HEK293 (cell line): ENCODE measurements around the gene NDUFS8.
A peak's percentile ranks its signal among the peaks of the same experiment; 100 is the strongest.

Source experiments
- CTCF ChIA-PET: fragments of 350-600 bp; formaldehyde crosslinking; extraction: SDS; loops from one replicate; lab custom pipeline; 2021; ENCODE audit warnings: antibody characterized with exemption; lab: Yijun Ruan, JAX
- POLR2A ChIA-PET: fragments of 300-600 bp; formaldehyde crosslinking; extraction: SDS; loops from one replicate; lab custom pipeline; 2020; ENCODE audit warnings: antibody characterized with exemption, inconsistent platforms; lab: Yijun Ruan, JAX
- H3K27ac ChIP-seq: fragments of 200-500 bp; sonication (Bioruptor generic); 2 replicates; pipeline ENCODE4 v1.5.1; 2014; ENCODE audit warnings: low read depth, low read length, control low read depth, inconsistent platforms; ENCODE audit errors: extremely low read depth
- H3K36me3 ChIP-seq, 2 experiments: fragments of 200-500 bp in 1 of 2; sonication (Bioruptor generic) in 1 of 2; 1 replicate in 1 of 2; 2 replicates in 1 of 2; pipeline ENCODE4 v1.5.1; 2014 to 2017; ENCODE audit warnings: inconsistent platforms in 2 of 2, low read length in 2 of 2; ENCODE audit not compliant: control insufficient read depth in 2 of 2, insufficient read depth in 1 of 2
- H3K4me1 ChIP-seq: fragments of 200-500 bp; sonication (Bioruptor generic); 2 replicates; pipeline ENCODE4 v1.5.1; 2014; ENCODE audit warnings: mild to moderate bottlenecking, low read length, inconsistent platforms; ENCODE audit not compliant: control insufficient read depth, insufficient read depth
- H3K4me3 ChIP-seq: 2 replicates; pipeline ENCODE4 v1.5.1; 2011; ENCODE audit warnings: low read depth, mild to moderate bottlenecking, control low read depth, low read length, moderate library complexity
- H3K9me3 ChIP-seq: fragments of 200-500 bp; sonication (Bioruptor generic); 2 replicates; pipeline ENCODE4 v1.5.1; 2014; ENCODE audit warnings: low read depth, low read length, inconsistent platforms; ENCODE audit not compliant: control insufficient read depth, insufficient read depth
- KLF8 ChIP-seq: fragments of 450-650 bp; formaldehyde crosslinking; IDR thresholded peaks from 2 replicates; pipeline ENCODE4 v1.5.1; 2016; ENCODE audit warnings: missing biosample characterization, missing genetic modification characterization
- PRDM1 ChIP-seq: fragments of 450-650 bp; formaldehyde crosslinking; IDR thresholded peaks from 2 replicates; pipeline ENCODE4; 2016; ENCODE audit warnings: missing biosample characterization, missing genetic modification characterization
- TSHZ1 ChIP-seq: fragments of 450-650 bp; formaldehyde crosslinking; IDR thresholded peaks from 2 replicates; pipeline ENCODE4 v1.5.1; 2016; ENCODE audit warnings: missing biosample characterization, missing genetic modification characterization, borderline replicate concordance
- ZNF140 ChIP-seq: fragments of 450-650 bp; formaldehyde crosslinking; IDR thresholded peaks from 2 replicates; pipeline ENCODE4 v1.5.1; 2016; ENCODE audit warnings: missing biosample characterization, missing genetic modification characterization
- ZNF324 ChIP-seq: fragments of 450-650 bp; formaldehyde crosslinking; IDR thresholded peaks from 2 replicates; pipeline ENCODE4 v1.5.1; 2016; ENCODE audit warnings: missing biosample characterization, missing genetic modification characterization
- ZNF354C ChIP-seq: fragments of 450-650 bp; formaldehyde crosslinking; IDR thresholded peaks from 2 replicates; pipeline ENCODE4 v1.5.1; 2016; ENCODE audit warnings: missing biosample characterization, missing genetic modification characterization, low read depth, borderline replicate concordance
- ZNF48 ChIP-seq: fragments of 450-650 bp; formaldehyde crosslinking; IDR thresholded peaks from 2 replicates; pipeline ENCODE4 v1.5.1; 2016; ENCODE audit warnings: missing biosample characterization, missing genetic modification characterization
- ZNF654 ChIP-seq: fragments of 450-650 bp; formaldehyde crosslinking; IDR thresholded peaks from 2 replicates; pipeline ENCODE4 v1.5.1; 2016; ENCODE audit warnings: low read depth, missing biosample characterization, missing genetic modification characterization
- ZNF704 ChIP-seq: fragments of 450-650 bp; formaldehyde crosslinking; IDR thresholded peaks from 2 replicates; pipeline ENCODE4 v1.5.1; 2016; ENCODE audit warnings: missing biosample characterization, missing genetic modification characterization
- ZNF768 ChIP-seq: fragments of 450-650 bp; formaldehyde crosslinking; IDR thresholded peaks from 2 replicates; pipeline ENCODE4 v1.5.1; 2018; ENCODE audit warnings: missing biosample characterization, mild to moderate bottlenecking, missing genetic modification characterization

NDUFS8 gene

GRCh38 chr11:68007498-68008380 is 22.7 kb upstream of the NDUFS8 start:
- CTCF ChIA-PET = interaction anchor here (1.9 kb wide), 1 partner anchor 201 kb away, joined by 7 read pairs; no protein-coding TSS in a partner anchor
- Histone ChIP-seq H3K4me1 (no peaks in the 10 kb centered on the region), H3K27ac (no peak overlapping the region)

GRCh38 chr11:68008381-68009337 is 21.8 kb upstream of the NDUFS8 start:
- POLR2A ChIA-PET = interaction anchor here (1.0 to 1.3 kb wide), 2 partner anchors 14 to 30 kb away, joined by 3 read pairs; partner anchors contain the start of gene TCIRG1

More at GRCh38 chr11:68007498-68008380, 22.7 kb upstream of the NDUFS8 start:
- TF ChIP-seq ZNF354C (tag by site-specific recombination) = no peak
- H3K36me3 ChIP-seq = no peaks in the 10 kb centered on the region
- no peak overlapping the region for H3K4me3 ChIP-seq
- no peaks in the 10 kb centered on the region for H3K9me3 ChIP-seq
- POLR2A ChIA-PET = interaction anchor here (1.0 kb wide), 1 partner anchor 15 kb away, joined by 3 read pairs; no protein-coding TSS in a partner anchor

GRCh38 chr11:68009391-68010089 is 20.9 kb upstream of the NDUFS8 start:
- no peaks in the 10 kb centered on the region for H3K36me3 ChIP-seq
- no peak for TF ChIP-seq TSHZ1 (tag by site-specific recombination)
- TF ChIP-seq ZNF654 (tag by site-specific recombination) = peak; percentile 49
- no peak for TF ChIP-seq KLF8 (tag by site-specific recombination)
- no peak for TF ChIP-seq ZNF48 (tag by site-specific recombination)
- TF ChIP-seq ZNF324 (tag by site-specific recombination) = no peak
- no peak for TF ChIP-seq ZNF704
- no peak for TF ChIP-seq ZNF768
- 0 out of 2 replicates have a peak, but pooled peaks have one; percentile 17 for TF ChIP-seq PRDM1 (tag by site-specific recombination)
- H3K4me1 ChIP-seq = no peaks in the 10 kb centered on the region
- H3K4me3 ChIP-seq = no peak overlapping the region
- ChIA-PET CTCF (interaction anchor here (0.8 to 1.9 kb wide), 7 partner anchors 12 to 199 kb away, joined by 3 to 7 read pairs (median 4); no protein-coding TSS in a partner anchor), POLR2A (interaction anchor here (0.6 to 2.1 kb wide), 7 partner anchors 12 to 193 kb away, joined by 3 to 9 read pairs (median 4); partner anchors contain the start of genes NDUFS8 and TCIRG1)
- H3K9me3 ChIP-seq = no peaks in the 10 kb centered on the region
- no peak overlapping the region for H3K27ac ChIP-seq

More at GRCh38 chr11:68008381-68009337, 21.8 kb upstream of the NDUFS8 start:
- 0 out of 2 replicates have a peak, but pooled peaks have one; percentile 31 for TF ChIP-seq ZNF768
- TF ChIP-seq ZNF140 (tag by site-specific recombination) = no peak
- Histone ChIP-seq H3K27ac (no peak overlapping the region), H3K4me3 (no peak overlapping the region), H3K4me1 (no peaks in the 10 kb centered on the region), H3K36me3 (no peaks in the 10 kb centered on the region), H3K9me3 (no peaks in the 10 kb centered on the region)
- CTCF ChIA-PET = interaction anchor here (0.7 to 1.9 kb wide), 4 partner anchors 13 to 200 kb away, joined by 3 to 7 read pairs (median 5); no protein-coding TSS in a partner anchor
